Activated T-helper 9 cell treated with anti-CD3 and anti-CD28 coated beads, Interleukin-2, amount 50 U/mL, for 16 hours (primary cell): ENCODE data around the gene CHRNA5.
"Not testable (repeated sequence)": the region's sequence is repeated elsewhere in the genome, so short reads cannot be mapped to it uniquely, and the experiment has no call there.

Source experiments
- DNase-seq: peaks from one replicate; pipeline ENCODE4 v3.0.0-alpha.2; 2020; ENCODE audit warnings: low read depth

The CHRNA5 gene

GRCh38 chr15:78565951-78566774, 843 bp downstream of the CHRNA5 start:
- DNase-seq: no peak

GRCh38 chr15:78567531-78567930, 2.2 kb downstream of the CHRNA5 start:
- DNase-seq: no peak

- no peak for DNase-seq
Measured at GRCh38 chr15:78570710-78571109, 5.4 kb downstream of the CHRNA5 start.

- DNase-seq: no peak
Measured at GRCh38 chr15:78571382-78571781, 6.1 kb downstream of the CHRNA5 start.

GRCh38 chr15:78573416-78573815, 8.1 kb downstream of the CHRNA5 start:
- no peak for DNase-seq

- no peak for DNase-seq
Measured at GRCh38 chr15:78574944-78575343, 9.6 kb downstream of the CHRNA5 start.

GRCh38 chr15:78597583-78597982, 32.3 kb downstream of the CHRNA5 start:
- no peak for DNase-seq

GRCh38 chr15:78598348-78598747, 33.0 kb downstream of the CHRNA5 start:
- no peak for DNase-seq

GRCh38 chr15:78599189-78599588, 33.9 kb downstream of the CHRNA5 start:
- no peak for DNase-seq

GRCh38 chr15:78603467-78603866, 38.1 kb downstream of the CHRNA5 start:
- no peak for DNase-seq

- no peak for DNase-seq
Measured at GRCh38 chr15:78604420-78604819, 39.1 kb downstream of the CHRNA5 start.

- DNase-seq: no peak
Measured at GRCh38 chr15:78605201-78605600, 39.9 kb downstream of the CHRNA5 start.

- DNase-seq: no peak
Measured at GRCh38 chr15:78605680-78606079, 40.4 kb downstream of the CHRNA5 start.

GRCh38 chr15:78609551-78609950, 44.2 kb downstream of the CHRNA5 start:
- DNase-seq: not testable (repeated sequence)

- DNase-seq: no peak
Measured at GRCh38 chr15:78614021-78614420, 48.7 kb downstream of the CHRNA5 start.

- DNase-seq: no peak
Measured at GRCh38 chr15:78615151-78615589, 49.9 kb downstream of the CHRNA5 start.

GRCh38 chr15:78616506-78616905, 51.2 kb downstream of the CHRNA5 start:
- DNase-seq: no peak

GRCh38 chr15:78617076-78617475, 51.8 kb downstream of the CHRNA5 start:
- DNase-seq: no peak

- DNase-seq: no peak
Measured at GRCh38 chr15:78617516-78617915, 52.2 kb downstream of the CHRNA5 start.

- no peak for DNase-seq
Measured at GRCh38 chr15:78618064-78618463, 52.7 kb downstream of the CHRNA5 start.

GRCh38 chr15:78618490-78618934, 53.2 kb downstream of the CHRNA5 start:
- DNase-seq: peak; percentile 58

GRCh38 chr15:78619022-78619950, 54.0 kb downstream of the CHRNA5 start:
- no peak for DNase-seq

GRCh38 chr15:78620021-78620526, 54.8 kb downstream of the CHRNA5 start:
- DNase-seq: no peak
